ENCODE results near the gene KLRD1. TPM values are rescaled to one million over a fixed set of nuclear protein-coding genes. Genes with fewer than 3 reads are reported as not detected.
A peak's percentile ranks its signal among the peaks of the same experiment; 100 is the strongest.

Gene KLRD1
- total and polyA plus RNA-seq, 2 donors (not counting 1 experiment from before 2014, with no cell fraction given) = 0.06 to 0.17 TPM

DNA sequence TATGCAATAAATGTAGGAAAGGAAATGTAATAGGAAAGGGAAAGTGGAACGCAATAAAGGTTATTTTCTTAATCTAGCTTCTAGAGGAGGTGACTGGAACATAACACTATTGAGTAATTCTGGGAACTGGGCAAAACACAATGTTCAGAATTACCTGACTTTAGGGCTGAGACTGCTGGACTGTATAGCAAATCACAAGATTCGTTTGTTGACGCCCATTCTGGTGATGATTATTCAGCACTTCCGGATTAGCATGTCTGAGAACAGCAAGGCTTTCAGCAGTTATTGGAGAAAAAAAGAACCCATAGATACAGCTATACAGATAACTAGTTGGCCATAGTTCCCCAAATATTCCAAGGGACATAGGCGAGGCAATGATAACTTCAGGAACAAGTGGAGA, 2.3 kb upstream of the KLRD1 start:
- H3K9ac ChIP-seq (ENCODE audit: insufficient read depth, low read length) = no peak overlapping the region
- no peaks in the 10 kb centered on the region for H3K9me3 ChIP-seq (ENCODE audit: control insufficient read depth, insufficient read depth, low read depth, low read length)
- TF ChIP-seq EZH2 (IDR thresholded peaks at IDR 0.05; ENCODE audit: low read length, missing control alignments) = no peak
- TF ChIP-seq, protein P1, sequence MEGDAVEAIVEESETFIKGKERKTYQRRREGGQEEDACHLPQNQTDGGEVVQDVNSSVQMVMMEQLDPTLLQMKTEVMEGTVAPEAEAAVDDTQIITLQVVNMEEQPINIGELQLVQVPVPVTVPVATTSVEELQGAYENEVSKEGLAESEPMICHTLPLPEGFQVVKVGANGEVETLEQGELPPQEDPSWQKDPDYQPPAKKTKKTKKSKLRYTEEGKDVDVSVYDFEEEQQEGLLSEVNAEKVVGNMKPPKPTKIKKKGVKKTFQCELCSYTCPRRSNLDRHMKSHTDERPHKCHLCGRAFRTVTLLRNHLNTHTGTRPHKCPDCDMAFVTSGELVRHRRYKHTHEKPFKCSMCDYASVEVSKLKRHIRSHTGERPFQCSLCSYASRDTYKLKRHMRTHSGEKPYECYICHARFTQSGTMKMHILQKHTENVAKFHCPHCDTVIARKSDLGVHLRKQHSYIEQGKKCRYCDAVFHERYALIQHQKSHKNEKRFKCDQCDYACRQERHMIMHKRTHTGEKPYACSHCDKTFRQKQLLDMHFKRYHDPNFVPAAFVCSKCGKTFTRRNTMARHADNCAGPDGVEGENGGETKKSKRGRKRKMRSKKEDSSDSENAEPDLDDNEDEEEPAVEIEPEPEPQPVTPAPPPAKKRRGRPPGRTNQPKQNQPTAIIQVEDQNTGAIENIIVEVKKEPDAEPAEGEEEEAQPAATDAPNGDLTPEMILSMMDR (conservative IDR thresholded peaks at IDR 0.05 in 1 of 2, IDR thresholded peaks at IDR 0.05 in 1 of 2; ENCODE audit: low read depth in 1 of 2, low read length in 2 of 2) = no peak
- H3K4me3 ChIP-seq (replicated peaks in 1 of 4; ENCODE audit: control extremely low read depth in 1 of 4, insufficient read depth in 1 of 4, low read depth in 3 of 4, low read length in 4 of 4) = no peak overlapping the region
- no peaks in the 10 kb centered on the region for H3K4me1 ChIP-seq (ENCODE audit: control insufficient read depth, extremely low read depth, insufficient read depth, low read length)
- H4K20me1 ChIP-seq (ENCODE audit: control insufficient read depth, extremely low read depth, insufficient read depth, low read length) = no peaks in the 10 kb centered on the region
- DNase-seq (ENCODE audit: low read depth in 2 of 2) = no peak
- no peak overlapping the region for H3K27ac ChIP-seq (ENCODE audit: insufficient read depth, low read length)
- H3K27me3 ChIP-seq (ENCODE audit: control insufficient read depth, insufficient read depth, low read length) = no peaks in the 10 kb centered on the region
- H2AFZ ChIP-seq (ENCODE audit: low read length) = no peak overlapping the region
- no peaks in the 10 kb centered on the region for H3K36me3 ChIP-seq (ENCODE audit: control insufficient read depth, insufficient read depth, low read length)
- no peaks in the 10 kb centered on the region for H3K79me2 ChIP-seq (ENCODE audit: control insufficient read depth, insufficient read depth, low read length)
- H3K4me2 ChIP-seq (ENCODE audit: extremely low read depth, insufficient read depth, low read length) = no peak overlapping the region

DNA sequence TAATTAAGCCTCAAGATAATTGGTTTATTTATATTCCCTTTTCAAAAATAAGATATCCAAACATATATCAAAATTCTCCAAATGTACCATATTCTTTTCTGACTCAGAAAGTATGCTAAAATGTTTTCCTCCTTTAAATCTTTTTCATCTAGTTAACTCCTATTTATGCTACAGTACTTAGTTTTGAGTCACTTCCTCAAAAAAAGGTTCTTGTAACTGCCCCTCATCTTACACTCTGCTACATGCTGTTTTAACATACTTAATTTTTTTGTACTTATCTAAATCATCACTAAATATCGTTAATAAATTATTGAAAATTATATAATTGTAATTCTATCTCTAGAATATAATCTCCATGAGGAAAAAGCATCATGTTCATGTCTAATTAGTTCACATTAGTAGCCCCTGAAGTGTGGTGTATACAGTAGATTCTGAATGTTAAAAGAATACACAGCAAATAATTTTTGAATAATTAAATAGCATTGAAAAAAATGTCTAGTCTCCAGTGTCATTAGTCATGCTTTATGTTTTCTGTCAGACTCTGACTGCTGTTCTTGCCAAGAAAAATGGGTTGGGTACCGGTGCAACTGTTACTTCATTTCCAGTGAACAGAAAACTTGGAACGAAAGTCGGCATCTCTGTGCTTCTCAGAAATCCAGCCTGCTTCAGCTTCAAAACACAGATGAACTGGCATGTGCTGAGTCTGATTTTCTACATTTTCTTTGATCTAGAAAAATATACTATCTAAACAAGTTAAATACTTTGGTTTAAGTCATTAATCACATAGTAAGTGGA, 3.5 kb downstream of the KLRD1 start:
- H3K79me2 ChIP-seq (ENCODE audit: control insufficient read depth, insufficient read depth, low read length) = no peaks in the 10 kb centered on the region
- no peaks in the 10 kb centered on the region for H3K9me3 ChIP-seq (ENCODE audit: control insufficient read depth, insufficient read depth, low read depth, low read length)
- no peaks in the 10 kb centered on the region for H4K20me1 ChIP-seq (ENCODE audit: control insufficient read depth, extremely low read depth, insufficient read depth, low read length)
- H3K4me2 ChIP-seq (ENCODE audit: extremely low read depth, insufficient read depth, low read length) = no peak overlapping the region
- H3K27me3 ChIP-seq (ENCODE audit: control insufficient read depth, insufficient read depth, low read length) = no peaks in the 10 kb centered on the region
- H3K27ac ChIP-seq (ENCODE audit: insufficient read depth, low read length) = no peak overlapping the region
- H2AFZ ChIP-seq (ENCODE audit: low read length) = no peak overlapping the region
- H3K9ac ChIP-seq (ENCODE audit: insufficient read depth, low read length) = no peak overlapping the region
- peak; percentile 2 to 50 for DNase-seq (ENCODE audit: low read depth in 2 of 2)
- no peak overlapping the region for H3K4me3 ChIP-seq (replicated peaks in 1 of 4; ENCODE audit: control extremely low read depth in 1 of 4, insufficient read depth in 1 of 4, low read depth in 3 of 4, low read length in 4 of 4)
- H3K36me3 ChIP-seq (ENCODE audit: control insufficient read depth, insufficient read depth, low read length) = no peaks in the 10 kb centered on the region
- TF ChIP-seq, protein P1 (conservative IDR thresholded peaks at IDR 0.05 in 1 of 2, IDR thresholded peaks at IDR 0.05 in 1 of 2; ENCODE audit: low read depth in 1 of 2, low read length in 2 of 2) = no peak
- no peak for TF ChIP-seq EZH2 (IDR thresholded peaks at IDR 0.05; ENCODE audit: low read length, missing control alignments)
- no peaks in the 10 kb centered on the region for H3K4me1 ChIP-seq (ENCODE audit: control insufficient read depth, extremely low read depth, insufficient read depth, low read length)

DNA sequence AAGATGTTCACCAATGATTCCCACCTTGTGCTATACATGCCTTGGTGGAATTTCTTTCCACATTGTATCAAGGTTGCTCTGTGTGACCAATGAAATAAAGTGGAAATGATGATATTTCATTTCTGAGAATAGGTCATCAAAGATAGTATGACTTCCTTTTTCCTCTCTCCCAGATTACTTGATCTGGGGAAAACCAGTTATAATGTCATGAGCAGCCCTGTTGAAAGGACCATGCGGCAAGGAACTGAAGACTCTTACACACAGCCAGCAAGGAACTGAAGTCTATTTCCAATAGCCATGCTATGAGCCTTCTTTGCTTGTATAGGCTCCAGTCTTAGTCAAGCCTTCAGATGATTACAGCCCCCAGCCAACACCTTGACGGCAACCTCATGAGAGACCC, 11.7 kb downstream of the KLRD1 start:
- Histone ChIP-seq H3K4me3 (replicated peaks in 1 of 4; ENCODE audit: control extremely low read depth in 1 of 4, insufficient read depth in 1 of 4, low read depth in 3 of 4, low read length in 4 of 4) (no peak overlapping the region), H3K4me2 (ENCODE audit: extremely low read depth, insufficient read depth, low read length) (no peak overlapping the region), H4K20me1 (ENCODE audit: control insufficient read depth, extremely low read depth, insufficient read depth, low read length) (no peaks in the 10 kb centered on the region), H3K9me3 (ENCODE audit: control insufficient read depth, insufficient read depth, low read depth, low read length) (no peaks in the 10 kb centered on the region), H3K9ac (ENCODE audit: insufficient read depth, low read length) (no peak overlapping the region), H3K36me3 (ENCODE audit: control insufficient read depth, insufficient read depth, low read length) (no peaks in the 10 kb centered on the region), H3K27me3 (ENCODE audit: control insufficient read depth, insufficient read depth, low read length) (no peaks in the 10 kb centered on the region), H3K79me2 (ENCODE audit: control insufficient read depth, insufficient read depth, low read length) (no peaks in the 10 kb centered on the region), H2AFZ (ENCODE audit: low read length) (no peak overlapping the region), H3K27ac (ENCODE audit: insufficient read depth, low read length) (no peak overlapping the region), H3K4me1 (ENCODE audit: control insufficient read depth, extremely low read depth, insufficient read depth, low read length) (no peaks in the 10 kb centered on the region)
- DNase-seq (ENCODE audit: low read depth in 2 of 2) = no peak
- TF ChIP-seq EZH2 (IDR thresholded peaks at IDR 0.05; ENCODE audit: low read length, missing control alignments) = no peak
- TF ChIP-seq, protein P1 (conservative IDR thresholded peaks at IDR 0.05 in 1 of 2, IDR thresholded peaks at IDR 0.05 in 1 of 2; ENCODE audit: low read depth in 1 of 2, low read length in 2 of 2) = no peak
